HepG2 (cell line): ENCODE data around the gene LEPR. TPM values are rescaled to one million over a fixed set of nuclear protein-coding genes. Genes with fewer than 3 reads are reported as not detected.

ENCODE experiments used
- ARNT ChIP-seq: fragments of 450-650 bp; IDR thresholded peaks from 2 replicates; pipeline ENCODE4 v1.6.1; 2017
- ERF ChIP-seq: IDR thresholded peaks from 2 replicates; pipeline ENCODE4 v1.6.1; 2018; ENCODE audit warnings: missing biosample characterization, missing genetic modification reagents
- SOX5 ChIP-seq: IDR thresholded peaks from 2 replicates; pipeline ENCODE4 v1.6.1; 2016; ENCODE audit warnings: borderline replicate concordance
- ZNF367 ChIP-seq: sonication (generic); formaldehyde crosslinking; IDR thresholded peaks from 2 replicates; pipeline ENCODE4 v1.4.0; 2020; ENCODE audit warnings: missing genetic modification reagents, borderline replicate concordance
- ZNF407 ChIP-seq: sonication (generic); formaldehyde crosslinking; IDR thresholded peaks from one replicate; pipeline ENCODE4 v1.5.1; 2020; ENCODE audit warnings: mild to moderate bottlenecking, missing genetic modification reagents; ENCODE audit errors: not compliant biosample characterization
- ZNF550 ChIP-seq: sonication (generic); formaldehyde crosslinking; IDR thresholded peaks from 2 replicates; pipeline ENCODE4 v1.4.0; 2020; ENCODE audit warnings: mild to moderate bottlenecking, missing genetic modification reagents, borderline replicate concordance
- ZSCAN9 ChIP-seq: IDR thresholded peaks from 2 replicates; pipeline ENCODE4 v1.6.1; 2016; ENCODE audit warnings: borderline replicate concordance
- polyA plus RNA-seq, 8 experiments: library from polyadenylated mRNA; depleted of rRNA in 3 of 8; stranded (reverse) in 7 of 8; unstranded in 1 of 8; fragments of >200 nt; fragmentation: Illumina TruSeq in 4 of 8; extraction: Trizol in 4 of 8; gene quantifications; 2 replicates each; pipeline versions ENCODE4 v1.2.1 to v1.2.3, GENCODE V29; 2011 to 2016; ENCODE audit warnings: low read depth in 4 of 8, missing spikeins in 1 of 8, mixed read lengths in 1 of 8; ENCODE audit not compliant: insufficient read depth in 1 of 8
- total RNA-seq, 5 experiments: library from RNA; depleted of rRNA; stranded (reverse); fragments of >200 nt; fragmentation: Illumina TruSeq; extraction: Trizol; gene quantifications; 2 replicates each; pipeline ENCODE4 v1.2.3, GENCODE V29; 2016; ENCODE audit warnings: low read depth in 1 of 5
- TF ChIP-seq, protein P1 (sequence below): sonication (generic); formaldehyde crosslinking; IDR thresholded peaks from 2 replicates; pipeline ENCODE4 v1.5.1; 2020; ENCODE audit warnings: missing genetic modification reagents, mild to moderate bottlenecking, borderline replicate concordance
- TF ChIP-seq, protein P2 (sequence below): IDR thresholded peaks from 2 replicates; pipeline ENCODE4 v1.6.1; 2018; ENCODE audit warnings: missing genetic modification reagents
- TF ChIP-seq, protein P3 (sequence below): sonication (generic); formaldehyde crosslinking; IDR thresholded peaks from 2 replicates; pipeline ENCODE4 v1.4.0; 2020; ENCODE audit warnings: missing genetic modification reagents
- TF ChIP-seq, protein P4 (sequence below): sonication (generic); formaldehyde crosslinking; IDR thresholded peaks from 2 replicates; pipeline ENCODE4 v1.5.1; 2020; ENCODE audit warnings: missing genetic modification reagents, mild to moderate bottlenecking, borderline replicate concordance

LEPR gene
- total and polyA plus RNA-seq, 2 of the 13 experiments (the other 11 are each of a cell fraction or from before 2014, with no cell fraction given), result 0.60 to 1.7 TPM

DNA sequence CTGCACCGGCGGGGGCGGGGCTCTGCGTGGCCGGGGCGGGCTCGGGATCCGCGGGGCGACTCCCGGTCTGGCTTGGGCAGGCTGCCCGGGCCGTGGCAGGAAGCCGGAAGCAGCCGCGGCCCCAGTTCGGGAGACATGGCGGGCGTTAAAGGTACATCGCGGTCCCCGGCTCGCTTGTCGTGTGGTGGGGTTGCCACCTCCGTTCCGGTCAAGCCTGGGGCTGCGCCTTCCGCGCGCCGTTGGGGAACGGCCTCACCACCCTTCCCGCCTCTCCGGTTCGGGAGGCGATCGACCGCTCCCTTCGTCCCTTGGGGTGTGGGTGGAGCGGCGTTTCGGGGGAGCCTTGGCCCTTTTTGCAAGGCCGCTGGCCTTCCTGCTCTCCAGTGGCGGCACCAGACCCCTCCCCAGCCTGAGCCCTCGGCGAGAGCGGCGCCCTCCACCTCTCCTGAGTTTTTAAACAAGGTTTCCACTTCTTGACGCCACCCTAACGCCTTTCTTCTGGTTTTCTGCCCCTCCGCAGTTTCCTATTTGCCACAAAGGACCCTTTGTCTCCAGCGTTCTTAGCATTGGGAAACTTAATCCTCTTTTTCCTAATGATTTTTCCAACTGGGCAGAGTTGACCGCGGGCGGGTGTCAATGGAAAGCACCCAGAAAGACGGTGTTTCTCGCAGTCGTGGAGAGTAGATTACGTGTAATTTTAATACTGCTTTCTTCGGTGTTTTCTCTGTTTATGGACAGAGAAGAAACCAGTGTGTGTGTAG lies at the start of gene LEPR, which contains the start of gene LEPROT (continued):
- TF ChIP-seq ZNF407 (peak; percentile 43), ARNT (no peak), ZNF367 (CRISPR knock-in tag) (0 out of 2 replicates have a peak, but pooled peaks have one; percentile 51), ZNF550 (no peak), SOX5 (CRISPR knock-in tag) (peak; percentile 19; the same call in 1 of the 2 replicates), ERF (CRISPR knock-in tag) (peak; percentile 88), ZSCAN9 (CRISPR knock-in tag) (0 out of 2 replicates have a peak, but pooled peaks have one; percentile 77)
- TF ChIP-seq, protein P1, sequence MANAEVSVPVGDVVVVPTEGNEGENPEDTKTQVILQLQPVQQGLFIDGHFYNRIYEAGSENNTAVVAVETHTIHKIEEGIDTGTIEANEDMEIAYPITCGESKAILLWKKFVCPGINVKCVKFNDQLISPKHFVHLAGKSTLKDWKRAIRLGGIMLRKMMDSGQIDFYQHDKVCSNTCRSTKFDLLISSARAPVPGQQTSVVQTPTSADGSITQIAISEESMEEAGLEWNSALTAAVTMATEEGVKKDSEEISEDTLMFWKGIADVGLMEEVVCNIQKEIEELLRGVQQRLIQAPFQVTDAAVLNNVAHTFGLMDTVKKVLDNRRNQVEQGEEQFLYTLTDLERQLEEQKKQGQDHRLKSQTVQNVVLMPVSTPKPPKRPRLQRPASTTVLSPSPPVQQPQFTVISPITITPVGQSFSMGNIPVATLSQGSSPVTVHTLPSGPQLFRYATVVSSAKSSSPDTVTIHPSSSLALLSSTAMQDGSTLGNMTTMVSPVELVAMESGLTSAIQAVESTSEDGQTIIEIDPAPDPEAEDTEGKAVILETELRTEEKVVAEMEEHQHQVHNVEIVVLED (CRISPR knock-in tag), result peak; percentile 57
- TF ChIP-seq, protein P2, sequence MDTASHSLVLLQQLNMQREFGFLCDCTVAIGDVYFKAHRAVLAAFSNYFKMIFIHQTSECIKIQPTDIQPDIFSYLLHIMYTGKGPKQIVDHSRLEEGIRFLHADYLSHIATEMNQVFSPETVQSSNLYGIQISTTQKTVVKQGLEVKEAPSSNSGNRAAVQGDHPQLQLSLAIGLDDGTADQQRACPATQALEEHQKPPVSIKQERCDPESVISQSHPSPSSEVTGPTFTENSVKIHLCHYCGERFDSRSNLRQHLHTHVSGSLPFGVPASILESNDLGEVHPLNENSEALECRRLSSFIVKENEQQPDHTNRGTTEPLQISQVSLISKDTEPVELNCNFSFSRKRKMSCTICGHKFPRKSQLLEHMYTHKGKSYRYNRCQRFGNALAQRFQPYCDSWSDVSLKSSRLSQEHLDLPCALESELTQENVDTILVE (CRISPR knock-in tag), result peak; percentile 99
- TF ChIP-seq, protein P3, sequence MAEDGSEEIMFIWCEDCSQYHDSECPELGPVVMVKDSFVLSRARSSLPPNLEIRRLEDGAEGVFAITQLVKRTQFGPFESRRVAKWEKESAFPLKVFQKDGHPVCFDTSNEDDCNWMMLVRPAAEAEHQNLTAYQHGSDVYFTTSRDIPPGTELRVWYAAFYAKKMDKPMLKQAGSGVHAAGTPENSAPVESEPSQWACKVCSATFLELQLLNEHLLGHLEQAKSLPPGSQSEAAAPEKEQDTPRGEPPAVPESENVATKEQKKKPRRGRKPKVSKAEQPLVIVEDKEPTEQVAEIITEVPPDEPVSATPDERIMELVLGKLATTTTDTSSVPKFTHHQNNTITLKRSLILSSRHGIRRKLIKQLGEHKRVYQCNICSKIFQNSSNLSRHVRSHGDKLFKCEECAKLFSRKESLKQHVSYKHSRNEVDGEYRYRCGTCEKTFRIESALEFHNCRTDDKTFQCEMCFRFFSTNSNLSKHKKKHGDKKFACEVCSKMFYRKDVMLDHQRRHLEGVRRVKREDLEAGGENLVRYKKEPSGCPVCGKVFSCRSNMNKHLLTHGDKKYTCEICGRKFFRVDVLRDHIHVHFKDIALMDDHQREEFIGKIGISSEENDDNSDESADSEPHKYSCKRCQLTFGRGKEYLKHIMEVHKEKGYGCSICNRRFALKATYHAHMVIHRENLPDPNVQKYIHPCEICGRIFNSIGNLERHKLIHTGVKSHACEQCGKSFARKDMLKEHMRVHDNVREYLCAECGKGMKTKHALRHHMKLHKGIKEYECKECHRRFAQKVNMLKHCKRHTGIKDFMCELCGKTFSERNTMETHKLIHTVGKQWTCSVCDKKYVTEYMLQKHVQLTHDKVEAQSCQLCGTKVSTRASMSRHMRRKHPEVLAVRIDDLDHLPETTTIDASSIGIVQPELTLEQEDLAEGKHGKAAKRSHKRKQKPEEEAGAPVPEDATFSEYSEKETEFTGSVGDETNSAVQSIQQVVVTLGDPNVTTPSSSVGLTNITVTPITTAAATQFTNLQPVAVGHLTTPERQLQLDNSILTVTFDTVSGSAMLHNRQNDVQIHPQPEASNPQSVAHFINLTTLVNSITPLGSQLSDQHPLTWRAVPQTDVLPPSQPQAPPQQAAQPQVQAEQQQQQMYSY (CRISPR knock-in tag), result 0 out of 2 replicates have a peak, but pooled peaks have one; percentile 38
- TF ChIP-seq, protein P4, sequence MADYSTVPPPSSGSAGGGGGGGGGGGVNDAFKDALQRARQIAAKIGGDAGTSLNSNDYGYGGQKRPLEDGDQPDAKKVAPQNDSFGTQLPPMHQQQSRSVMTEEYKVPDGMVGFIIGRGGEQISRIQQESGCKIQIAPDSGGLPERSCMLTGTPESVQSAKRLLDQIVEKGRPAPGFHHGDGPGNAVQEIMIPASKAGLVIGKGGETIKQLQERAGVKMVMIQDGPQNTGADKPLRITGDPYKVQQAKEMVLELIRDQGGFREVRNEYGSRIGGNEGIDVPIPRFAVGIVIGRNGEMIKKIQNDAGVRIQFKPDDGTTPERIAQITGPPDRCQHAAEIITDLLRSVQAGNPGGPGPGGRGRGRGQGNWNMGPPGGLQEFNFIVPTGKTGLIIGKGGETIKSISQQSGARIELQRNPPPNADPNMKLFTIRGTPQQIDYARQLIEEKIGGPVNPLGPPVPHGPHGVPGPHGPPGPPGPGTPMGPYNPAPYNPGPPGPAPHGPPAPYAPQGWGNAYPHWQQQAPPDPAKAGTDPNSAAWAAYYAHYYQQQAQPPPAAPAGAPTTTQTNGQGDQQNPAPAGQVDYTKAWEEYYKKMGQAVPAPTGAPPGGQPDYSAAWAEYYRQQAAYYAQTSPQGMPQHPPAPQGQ (CRISPR knock-in tag), result no peak
